Posterior cingulate gyrus (tissue), 11 donors: ENCODE results near the gene DNAJB2.
"Not testable (repeated sequence)": the region's sequence is repeated elsewhere in the genome, so short reads cannot be mapped to it uniquely, and the experiment has no call there.

Experiments
- DNase-seq, 10 donors: peaks; one replicate each; pipeline versions ENCODE4 v3.0.0 to v3.0.0-alpha.2; 2020 to 2021; ENCODE audit warnings: mixed read lengths in 3 of 10
- intact Hi-C: fragments of 100-400 bp; cut with DNase I; formaldehyde crosslinking; loops from one replicate; pipeline ENCODE4 v1.15.1; 2023

Gene DNAJB2

DNA sequence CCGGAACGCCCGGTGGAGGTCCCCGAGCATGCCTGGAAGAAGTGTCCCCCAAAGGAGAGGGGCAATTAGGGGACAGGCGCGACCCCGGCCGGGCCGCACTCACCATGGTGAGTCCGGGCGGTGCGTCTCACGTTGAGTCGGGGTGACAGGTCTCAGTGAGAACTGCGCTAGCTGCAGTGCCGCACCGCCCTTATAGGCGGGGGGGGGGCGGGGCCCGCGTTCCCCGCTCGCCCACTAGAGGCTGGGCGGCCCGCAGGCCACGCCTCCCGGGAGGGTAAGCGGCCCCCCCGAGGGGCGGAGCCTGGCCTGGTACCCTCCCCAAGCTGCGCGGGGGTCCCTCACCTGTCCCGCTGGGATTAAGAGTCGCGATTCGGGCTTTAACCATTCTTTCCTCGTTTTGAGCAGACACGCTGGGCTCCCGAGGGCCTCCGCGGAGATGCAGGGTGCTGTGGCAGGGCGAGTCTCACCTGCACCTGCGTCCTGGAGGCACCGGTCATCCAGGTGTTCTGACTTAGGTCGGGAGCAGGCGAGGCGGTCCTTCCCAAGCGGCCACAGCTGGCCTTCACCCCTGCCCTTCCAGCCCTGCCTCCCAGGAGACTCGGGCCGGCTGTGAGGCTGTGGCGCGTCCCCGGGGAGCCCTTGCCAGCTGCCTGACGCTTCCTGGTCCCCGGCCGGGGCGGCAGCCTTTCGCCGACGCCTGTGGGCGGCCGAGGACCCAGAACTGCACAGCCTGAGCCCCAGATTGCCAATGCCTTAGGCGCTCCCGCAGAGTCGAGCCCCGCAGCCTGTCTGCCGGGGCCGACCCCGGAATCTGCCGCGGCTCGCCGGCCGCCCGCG, 25.2 kb upstream of the DNAJB2 start, which contains the start of gene TUBA4A:
TSS of gene TUBA4A (minus strand) at position 166 of the 837 bp plus-strand sequence. CDS start at position 106, 60 bp downstream.
- intact Hi-C loops, result no loop called here
- DNase-seq, result peak; percentile 70 to 98 (median 88)

GRCh38 chr2:219254590-219255201, 24.5 kb upstream of the DNAJB2 start:
- intact Hi-C loops, result no loop called here
- DNase-seq, result no peak

DNA sequence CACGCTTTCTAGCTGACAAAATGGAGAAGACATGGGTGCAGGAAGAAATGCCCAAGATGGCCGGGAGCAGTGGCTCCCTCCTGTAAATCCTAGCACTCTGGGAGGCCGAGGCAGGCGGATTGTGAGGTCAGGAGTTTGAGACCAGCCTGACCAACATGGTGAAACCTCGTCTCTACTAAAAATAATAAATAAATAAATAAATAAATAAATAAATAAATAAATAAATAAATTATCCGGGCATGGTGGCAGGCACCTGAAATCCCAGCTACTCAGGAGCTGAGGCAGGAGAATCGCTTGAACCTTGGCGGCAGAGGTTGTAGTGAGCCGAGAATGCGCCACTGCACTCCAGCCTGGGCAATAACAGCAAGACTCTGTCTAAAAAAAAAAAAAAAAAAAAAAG, 20.2 kb upstream of the DNAJB2 start:
- intact Hi-C loops, DNase-seq: not testable (repeated sequence)

DNA sequence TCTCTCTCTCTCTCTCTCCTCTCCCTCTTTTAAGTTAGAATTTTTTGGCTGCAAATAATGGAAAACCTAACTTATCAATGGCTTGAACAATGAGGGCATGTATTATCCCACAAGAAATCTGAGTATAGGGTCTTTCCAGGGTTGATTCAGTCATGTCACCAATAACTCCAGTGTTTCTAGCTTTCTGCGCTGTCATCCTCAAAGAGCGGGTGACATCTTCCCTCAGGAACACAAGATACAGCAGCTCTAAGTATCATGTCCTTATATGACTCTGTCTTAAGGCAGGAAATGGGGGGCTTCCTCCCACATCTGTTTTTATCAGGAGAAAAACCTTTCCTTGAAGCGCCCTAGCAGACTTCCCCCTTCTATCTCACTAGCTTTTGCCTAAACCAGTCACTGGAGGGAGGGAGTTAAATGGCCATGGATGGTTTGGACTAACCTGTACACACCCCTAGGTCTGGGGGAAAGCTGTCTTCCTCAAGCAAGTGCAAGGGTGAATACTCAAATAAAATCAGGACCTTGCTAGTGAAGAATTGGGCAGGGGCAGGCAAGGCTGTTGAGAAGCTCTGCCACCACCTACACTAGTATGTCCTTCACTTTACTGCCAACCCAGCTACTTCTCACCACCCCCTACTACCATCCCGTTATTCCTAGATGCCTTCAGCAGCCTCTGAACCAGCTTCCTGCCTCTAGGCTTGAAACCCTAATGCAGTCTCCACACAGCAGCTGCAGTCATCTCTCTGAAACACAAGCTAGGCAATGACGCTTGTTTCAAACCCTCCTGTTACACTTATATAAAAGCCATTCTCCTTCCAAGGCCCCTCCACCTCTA, 17.9 kb upstream of the DNAJB2 start:
- peak in 1 of 10 donors; percentile 9 for DNase-seq
- intact Hi-C loops, result no loop called here

DNA sequence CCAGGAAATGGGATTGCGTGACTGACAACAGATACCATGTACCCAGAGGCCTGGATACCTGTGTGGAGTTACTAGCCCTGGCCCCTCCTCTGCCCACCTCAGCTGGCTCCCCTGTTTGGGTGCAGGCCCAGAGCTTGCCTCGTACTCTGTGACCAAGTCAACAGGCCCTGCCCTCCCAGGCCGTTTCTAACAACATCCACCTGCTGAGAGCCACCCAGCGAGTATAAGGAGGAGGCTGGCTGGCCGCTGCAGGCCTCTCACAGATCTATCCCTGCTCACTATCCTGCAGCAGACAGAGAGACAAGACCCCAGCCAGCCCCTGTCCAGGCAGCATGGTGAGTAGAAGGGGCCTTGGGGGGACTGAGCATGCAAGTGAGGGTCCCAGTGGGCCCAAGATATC, 12.9 kb upstream of the DNAJB2 start:
- DNase-seq, result peak in 2 of 10 donors; percentile 49 to 57
- intact Hi-C loops, result no loop called here

GRCh38 chr2:219266886-219267285, 12.3 kb upstream of the DNAJB2 start:
- intact Hi-C loops, result no loop called here

GRCh38 chr2:219268294-219268693, 10.9 kb upstream of the DNAJB2 start:
- DNase-seq, result peak in 1 of 10 donors; percentile 0
- intact Hi-C loops, result no loop called here

More at GRCh38 chr2:219266886-219267285, 12.3 kb upstream of the DNAJB2 start:
- DNase-seq, result peak in 2 of 10 donors; percentile 4 to 14

DNA sequence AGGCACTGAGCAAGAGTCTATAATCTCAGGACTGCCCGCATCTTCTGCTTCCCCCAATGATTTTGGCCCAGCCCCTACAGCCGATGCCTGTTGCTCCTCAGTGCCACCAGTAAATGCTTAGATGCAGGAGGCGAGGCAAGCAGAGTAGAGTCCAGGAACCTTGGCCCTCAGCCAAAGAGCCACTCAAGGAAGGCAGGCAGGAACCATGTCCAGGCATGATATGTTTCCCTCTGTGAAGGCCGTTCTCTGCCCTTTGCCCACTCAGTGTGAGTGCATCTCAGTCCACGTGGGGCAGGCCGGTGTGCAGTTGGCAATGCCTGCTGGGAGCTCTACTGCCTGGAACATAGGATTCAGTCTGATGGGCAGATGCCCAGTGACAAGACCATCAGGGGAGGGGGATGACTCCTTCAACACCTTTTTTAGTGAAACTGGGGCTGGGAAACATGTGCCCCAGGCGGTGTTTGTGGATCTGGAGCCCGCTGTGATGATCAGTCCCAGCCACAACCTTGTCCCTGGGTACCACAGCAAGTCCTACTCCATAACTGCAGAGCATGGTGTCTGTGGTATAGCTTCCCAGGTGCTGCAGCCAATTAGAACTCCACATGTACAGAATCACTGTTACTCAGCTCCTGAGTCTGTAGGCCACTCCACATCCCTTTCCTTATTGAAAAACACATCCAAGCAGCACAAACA, 9.7 kb upstream of the DNAJB2 start:
- intact Hi-C loops, result no loop called here

DNA sequence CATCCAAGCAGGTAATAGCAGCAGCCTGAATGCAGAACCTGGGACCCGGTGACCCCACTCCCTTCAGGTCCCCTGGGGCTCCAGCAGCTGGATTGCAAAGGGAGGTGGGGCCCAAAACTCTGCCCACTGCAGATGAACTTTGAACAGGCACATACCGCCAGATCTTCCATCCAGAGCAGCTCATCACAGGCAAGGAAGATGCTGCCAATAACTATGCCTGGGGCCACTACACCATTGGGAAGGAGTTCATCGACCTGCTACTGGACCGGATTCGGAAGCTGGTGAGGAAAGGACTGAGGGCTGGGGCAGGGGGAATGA, 9.2 kb upstream of the DNAJB2 start:
- DNase-seq, result peak in 2 of 10 donors; percentile 2 to 48
- intact Hi-C loops, result no loop called here

More for the DNA sequence above, 9.7 kb upstream of the DNAJB2 start:
- DNase-seq, result peak in 2 of 10 donors; percentile 34 to 74

GRCh38 chr2:219271021-219271420, 8.1 kb upstream of the DNAJB2 start:
- peak in 2 of 10 donors; percentile 3 to 8 for DNase-seq
- intact Hi-C loops, result no loop called here

- intact Hi-C loops, result no loop called here
- peak in 2 of 10 donors; percentile 21 to 36 for DNase-seq
Observed at GRCh38 chr2:219272356-219272755, 6.8 kb upstream of the DNAJB2 start.

GRCh38 chr2:219272995-219273394, 6.2 kb upstream of the DNAJB2 start:
- intact Hi-C loops, result no loop called here
- DNase-seq, result peak in 1 of 10 donors; percentile 7

GRCh38 chr2:219273937-219274336, 5.2 kb upstream of the DNAJB2 start:
- intact Hi-C loops, result no loop called here
- peak in 2 of 10 donors; percentile 20 to 33 for DNase-seq

DNA sequence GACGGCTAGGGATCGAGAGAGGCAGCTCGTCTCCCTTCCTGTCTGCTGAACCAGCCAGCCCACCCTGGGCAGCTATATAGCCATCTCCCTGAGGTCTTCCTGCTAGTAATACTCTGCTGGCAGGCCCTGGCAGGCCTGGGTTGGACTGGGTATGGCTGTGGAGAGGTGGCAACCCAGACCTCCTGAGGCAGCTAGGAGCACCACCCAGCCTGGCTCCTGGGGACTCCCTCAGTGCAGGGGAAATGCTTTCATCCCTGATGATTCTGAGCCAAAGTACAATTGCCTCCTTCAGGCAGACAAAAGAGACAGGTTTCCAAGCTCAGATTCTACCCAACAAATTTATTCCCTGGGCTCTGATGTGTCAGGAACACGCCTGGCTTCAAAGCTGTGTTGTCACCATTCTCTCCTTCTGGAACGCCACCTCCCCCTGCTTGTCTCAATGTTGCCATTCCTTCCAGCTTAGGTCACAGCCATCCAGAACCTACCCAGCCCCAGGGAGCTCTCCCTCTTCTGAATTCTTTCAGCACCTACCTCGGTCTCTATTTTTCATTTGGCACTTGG, 4.7 kb upstream of the DNAJB2 start:
- DNase-seq, result peak in 2 of 10 donors; percentile 45 to 54
- intact Hi-C loops, result no loop called here

DNA sequence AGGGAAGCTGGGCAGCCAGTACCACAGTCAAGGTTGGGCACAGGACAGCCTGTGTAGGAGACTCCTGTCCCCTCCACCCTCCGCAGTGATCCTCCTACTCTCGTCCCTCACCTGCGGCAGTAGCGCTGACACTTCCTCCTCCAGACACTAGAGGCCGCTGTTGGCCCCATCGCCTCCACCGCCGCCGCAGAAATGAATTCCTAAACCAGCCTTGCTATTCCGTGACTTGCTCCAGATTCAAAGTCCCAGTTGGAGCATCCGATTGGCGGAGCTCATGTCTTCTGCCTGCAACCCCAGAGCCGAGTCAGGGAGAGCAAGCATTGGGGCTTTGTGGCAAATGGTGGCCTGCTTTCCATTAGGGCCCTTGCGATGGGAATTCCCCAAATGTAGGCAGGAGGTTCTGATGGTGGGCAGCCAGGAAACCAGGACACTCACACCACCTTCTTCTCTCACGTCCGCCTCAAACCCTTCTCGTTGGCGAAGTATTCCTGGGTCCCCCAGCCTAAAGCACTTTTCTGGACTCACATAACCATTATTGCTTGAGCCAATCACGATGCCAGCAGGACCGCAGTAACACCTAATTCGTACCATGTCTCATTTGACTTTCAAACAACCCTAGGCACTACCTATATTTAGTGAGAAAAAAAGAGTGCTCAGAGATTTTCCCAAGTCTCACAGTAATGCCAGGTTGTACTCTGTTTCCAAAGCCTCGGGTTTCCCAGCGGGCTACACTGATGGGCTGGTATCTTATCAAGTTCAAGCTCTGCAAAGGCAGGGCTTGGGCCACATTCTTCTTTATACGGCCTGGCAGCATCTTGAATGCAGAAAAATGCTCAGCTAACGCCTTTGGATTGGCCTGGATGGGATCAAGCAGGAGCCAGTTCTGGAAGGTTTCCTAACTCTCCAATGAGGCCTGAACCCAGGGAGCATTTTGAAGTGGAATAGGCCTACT, 1.2 kb upstream of the DNAJB2 start:
- peak; percentile 79 to 98 (median 88) for DNase-seq
- intact Hi-C loops, result loop anchor here (1.0 to 5.0 kb wide), 3 partner anchors 20 to 109 kb away; partner anchors contain the start of genes CNPPD1 and DNPEP

DNA sequence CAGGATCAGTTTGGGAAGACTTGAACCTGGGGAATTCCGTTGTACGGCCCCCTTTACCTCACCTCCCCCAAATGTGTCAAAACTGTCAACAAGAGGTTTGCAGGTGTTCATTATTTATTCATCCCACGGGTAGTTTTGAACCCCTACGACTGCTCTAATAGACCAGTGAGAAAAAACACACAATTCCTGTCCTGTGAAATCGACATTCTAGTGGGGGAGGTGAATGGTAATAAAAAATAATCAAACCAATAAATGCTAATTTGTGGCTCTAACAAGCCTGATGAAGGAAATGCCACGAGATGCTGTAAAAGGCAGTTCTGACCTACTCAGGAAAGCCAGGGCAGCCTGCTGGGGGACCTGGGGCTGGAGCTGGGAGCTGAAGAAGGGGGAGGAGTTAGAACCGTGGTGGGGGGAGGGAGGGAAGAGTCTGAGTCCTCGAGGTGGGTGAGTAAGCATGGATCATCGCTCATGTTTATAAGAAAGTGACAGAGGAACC, 463 bp upstream of the DNAJB2 start:
- no peak for DNase-seq
- intact Hi-C loops, result loop anchor here (2.0 to 5.0 kb wide), 2 partner anchors 102 to 109 kb away; partner anchors contain the start of genes CNPPD1 and DNPEP

- peak in 1 of 10 donors; percentile 67 for DNase-seq
- intact Hi-C loops, result loop anchor here (2.0 to 5.0 kb wide), 2 partner anchors 103 to 107 kb away; partner anchors contain the start of genes CNPPD1 and DNPEP
Observed at GRCh38 chr2:219279916-219280516, 850 bp downstream of the DNAJB2 start.

DNA sequence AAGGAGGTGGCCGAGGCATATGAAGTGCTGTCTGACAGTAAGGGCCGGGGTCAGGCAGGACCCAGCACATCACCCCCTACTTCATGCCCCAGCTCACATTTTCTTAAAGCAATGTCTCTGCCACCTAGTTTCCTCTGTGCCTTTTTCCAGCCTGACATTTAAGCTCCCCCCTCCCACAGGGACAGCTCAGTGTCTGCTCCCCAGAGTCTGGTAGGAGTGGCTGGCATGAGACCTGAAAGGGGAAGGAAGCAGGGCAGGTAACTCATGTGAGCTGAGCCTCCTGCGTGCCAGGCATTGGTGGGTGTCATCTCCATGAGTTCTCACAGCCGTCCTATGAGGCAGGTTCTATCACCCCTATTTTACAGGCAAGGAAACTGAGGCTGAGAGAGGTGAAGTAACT, 1.5 kb downstream of the DNAJB2 start:
- intact Hi-C loops, result no loop called here

More for the DNA sequence above, 1.5 kb downstream of the DNAJB2 start:
- DNase-seq, result no peak
